ENCODE measurements around the gene PERM1. TPM values are rescaled to one million over a fixed set of nuclear protein-coding genes. Genes with fewer than 3 reads are reported as not detected.

The PERM1 gene
- polyA plus RNA-seq, 1 donor = 0.22 TPM

GRCh38 chr1:963746-964525, 18.0 kb downstream of the PERM1 start:
- no CpG with 5 or more reads among the region's 47 CpGs for WGBS (ENCODE audit: insufficient coverage, low lambda C conversion rate)

DNA sequence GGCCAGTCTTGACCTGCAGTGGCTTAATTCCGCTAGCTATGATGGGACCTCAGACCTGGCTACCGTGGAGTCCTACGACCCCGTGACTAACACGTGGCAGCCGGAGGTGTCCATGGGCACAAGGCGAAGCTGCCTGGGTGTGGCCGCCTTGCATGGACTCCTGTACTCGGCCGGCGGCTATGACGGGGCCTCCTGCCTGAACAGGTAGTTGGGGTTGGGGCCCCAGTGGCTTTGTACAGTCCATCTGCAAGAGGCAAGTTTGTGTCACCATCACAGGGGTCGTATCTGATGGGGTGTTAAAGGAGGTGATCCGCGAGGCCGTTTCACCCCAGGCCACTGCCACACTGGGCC, 18.6 kb downstream of the PERM1 start:
- peaks cover 25% of the 10 kb centered on the region for H3K4me1 ChIP-seq (ENCODE audit: control insufficient read depth, insufficient read depth, low read length)
- H3K27me3 ChIP-seq (ENCODE audit: control insufficient read depth, insufficient read depth, low read length) = peaks cover 35% of the 10 kb centered on the region
- WGBS (ENCODE audit: insufficient coverage, low lambda C conversion rate) = no CpG with 5 or more reads among the region's 16 CpGs
- H3K36me3 ChIP-seq (ENCODE audit: control insufficient read depth, insufficient read depth, low read length) = no peaks in the 10 kb centered on the region
- H3K9me3 ChIP-seq (ENCODE audit: control insufficient read depth, low read depth, low read length) = peaks cover 27% of the 10 kb centered on the region
- peak in 1 of 2 donors; percentile 82 for DNase-seq
- H3K27ac ChIP-seq (ENCODE audit: low read length) = no peak overlapping the region
- H3K4me3 ChIP-seq (ENCODE audit: low read length) = no peak overlapping the region

More at GRCh38 chr1:963746-964525, 18.0 kb downstream of the PERM1 start:
- DNase-seq = no peak
- Histone ChIP-seq H3K27ac (ENCODE audit: low read length) (no peak overlapping the region), H3K4me3 (ENCODE audit: low read length) (no peak overlapping the region), H3K4me1 (ENCODE audit: control insufficient read depth, insufficient read depth, low read length) (peaks cover 25% of the 10 kb centered on the region), H3K27me3 (ENCODE audit: control insufficient read depth, insufficient read depth, low read length) (peaks cover 42% of the 10 kb centered on the region), H3K36me3 (ENCODE audit: control insufficient read depth, insufficient read depth, low read length) (no peaks in the 10 kb centered on the region), H3K9me3 (ENCODE audit: control insufficient read depth, low read depth, low read length) (peaks cover 27% of the 10 kb centered on the region)

DNA sequence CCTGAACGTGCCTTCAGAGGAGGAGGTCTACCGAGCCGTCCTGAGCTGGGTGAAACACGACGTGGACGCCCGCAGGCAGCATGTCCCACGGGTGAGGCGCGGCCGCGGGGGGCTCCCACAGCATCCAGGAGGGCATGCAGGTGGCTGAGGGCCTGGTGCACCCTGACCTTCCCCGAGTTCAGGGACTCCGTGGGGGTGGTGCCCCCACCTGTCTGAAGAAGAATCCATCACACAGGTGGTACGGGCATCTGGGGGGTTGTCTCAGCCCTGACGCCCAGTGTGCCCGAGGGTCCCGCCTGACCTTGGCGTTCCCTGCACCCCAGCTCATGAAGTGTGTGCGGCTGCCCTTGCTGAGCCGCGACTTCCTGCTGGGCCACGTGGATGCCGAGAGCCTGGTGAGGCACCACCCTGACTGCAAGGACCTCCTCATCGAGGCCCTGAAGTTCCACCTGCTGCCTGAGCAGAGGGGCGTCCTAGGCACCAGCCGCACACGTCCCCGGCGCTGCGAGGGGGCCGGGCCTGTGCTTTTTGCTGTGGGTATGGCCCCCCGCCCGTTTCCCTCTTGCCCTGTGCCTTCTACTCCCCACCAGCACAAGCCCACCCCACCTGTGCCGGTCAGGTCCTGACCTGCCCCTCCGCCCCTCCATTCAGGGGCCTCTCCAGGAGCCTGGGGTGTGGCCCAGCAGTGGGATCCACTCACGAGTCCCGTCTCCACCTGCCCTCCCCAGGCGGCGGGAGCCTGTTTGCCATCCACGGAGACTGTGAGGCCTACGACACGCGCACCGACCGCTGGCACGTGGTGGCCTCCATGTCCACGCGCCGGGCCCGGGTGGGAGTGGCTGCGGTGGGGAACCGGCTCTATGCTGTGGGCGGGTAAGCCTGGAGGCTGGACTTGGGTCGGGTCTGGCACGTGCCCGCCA, 19.3 kb downstream of the PERM1 start:
- Histone ChIP-seq H3K27me3 (ENCODE audit: control insufficient read depth, insufficient read depth, low read length) (peaks cover 29% of the 10 kb centered on the region), H3K4me3 (ENCODE audit: low read length) (no peak overlapping the region), H3K27ac (ENCODE audit: low read length) (no peak overlapping the region), H3K4me1 (ENCODE audit: control insufficient read depth, insufficient read depth, low read length) (peaks cover 28% of the 10 kb centered on the region), H3K36me3 (ENCODE audit: control insufficient read depth, insufficient read depth, low read length) (no peaks in the 10 kb centered on the region), H3K9me3 (ENCODE audit: control insufficient read depth, low read depth, low read length) (peaks cover 26% of the 10 kb centered on the region)
- WGBS (ENCODE audit: insufficient coverage, low lambda C conversion rate) = no CpG with 5 or more reads among the region's 57 CpGs
- DNase-seq = no peak

GRCh38 chr1:961132-961669, 20.7 kb downstream of the PERM1 start:
- no CpG with 5 or more reads among the region's 56 CpGs for WGBS (ENCODE audit: insufficient coverage, low lambda C conversion rate)
- H3K9me3 ChIP-seq (ENCODE audit: control insufficient read depth, low read depth, low read length) = peaks cover 19% of the 10 kb centered on the region

GRCh38 chr1:960363-961131, 21.3 kb downstream of the PERM1 start, which contains the start of gene KLHL17:
TSS of gene KLHL17 (plus strand) at chr1:960584. CDS start at chr1:960694, 110 bp downstream.
- DNase-seq = peak in 1 of 2 donors; percentile 64
- H3K4me3 ChIP-seq (ENCODE audit: low read length) = peak within 1 kb of the TSS; percentile 23
- WGBS (ENCODE audit: insufficient coverage, low lambda C conversion rate) = no CpG with 5 or more reads among the region's 109 CpGs
- peaks cover 19% of the 10 kb centered on the region for H3K9me3 ChIP-seq (ENCODE audit: control insufficient read depth, low read depth, low read length)
- peaks cover 20% of the 10 kb centered on the region for H3K4me1 ChIP-seq (ENCODE audit: control insufficient read depth, insufficient read depth, low read length)
- peaks cover 15% of the 10 kb centered on the region for H3K36me3 ChIP-seq (ENCODE audit: control insufficient read depth, insufficient read depth, low read length)
- H3K27ac ChIP-seq (ENCODE audit: low read length) = no peak within 1 kb of the TSS
- peaks cover 10% of the 10 kb centered on the region for H3K27me3 ChIP-seq (ENCODE audit: control insufficient read depth, insufficient read depth, low read length)

More at GRCh38 chr1:961132-961669, 20.7 kb downstream of the PERM1 start:
- peaks cover 26% of the 10 kb centered on the region for H3K4me1 ChIP-seq (ENCODE audit: control insufficient read depth, insufficient read depth, low read length)
- peak overlapping the region; percentile 13 for H3K4me3 ChIP-seq (ENCODE audit: low read length)
- no peak overlapping the region for H3K27ac ChIP-seq (ENCODE audit: low read length)
- peaks cover 15% of the 10 kb centered on the region for H3K27me3 ChIP-seq (ENCODE audit: control insufficient read depth, insufficient read depth, low read length)
- peaks cover 9% of the 10 kb centered on the region for H3K36me3 ChIP-seq (ENCODE audit: control insufficient read depth, insufficient read depth, low read length)
- DNase-seq = no peak

- peaks cover 20% of the 10 kb centered on the region for H3K4me1 ChIP-seq (ENCODE audit: control insufficient read depth, insufficient read depth, low read length)
- DNase-seq = no peak
- H3K27ac ChIP-seq (ENCODE audit: low read length) = no peak overlapping the region
- no CpG with 5 or more reads among the region's 57 CpGs for WGBS (ENCODE audit: insufficient coverage, low lambda C conversion rate)
- peaks cover 10% of the 10 kb centered on the region for H3K27me3 ChIP-seq (ENCODE audit: control insufficient read depth, insufficient read depth, low read length)
- peak overlapping the region; percentile 23 for H3K4me3 ChIP-seq (ENCODE audit: low read length)
- peaks cover 22% of the 10 kb centered on the region for H3K36me3 ChIP-seq (ENCODE audit: control insufficient read depth, insufficient read depth, low read length)
- peaks cover 19% of the 10 kb centered on the region for H3K9me3 ChIP-seq (ENCODE audit: control insufficient read depth, low read depth, low read length)
These were observed 22.0 kb downstream of the PERM1 start for GRCh38 chr1:959731-960362.

- DNase-seq = peak; percentile 81 to 90
- H3K4me3 ChIP-seq (ENCODE audit: low read length) = peak within 1 kb of the TSS; percentile 98
- H3K27me3 ChIP-seq (ENCODE audit: control insufficient read depth, insufficient read depth, low read length) = peaks cover 10% of the 10 kb centered on the region
- peaks cover 30% of the 10 kb centered on the region for H3K36me3 ChIP-seq (ENCODE audit: control insufficient read depth, insufficient read depth, low read length)
- H3K9me3 ChIP-seq (ENCODE audit: control insufficient read depth, low read depth, low read length) = peaks cover 19% of the 10 kb centered on the region
- no CpG with 5 or more reads among the region's 101 CpGs for WGBS (ENCODE audit: insufficient coverage, low lambda C conversion rate)
- no peak within 1 kb of the TSS for H3K27ac ChIP-seq (ENCODE audit: low read length)
- peaks cover 20% of the 10 kb centered on the region for H3K4me1 ChIP-seq (ENCODE audit: control insufficient read depth, insufficient read depth, low read length)
These were observed 22.8 kb downstream of the PERM1 start, which contains the start of gene NOC2L for GRCh38 chr1:958823-959730. TSS of gene NOC2L (minus strand) at chr1:959256. CDS start at chr1:959240, 16 bp downstream.

GRCh38 chr1:956636-957035, 25.3 kb downstream of the PERM1 start:
- no peak for DNase-seq
- Histone ChIP-seq H3K4me3 (ENCODE audit: low read length) (no peak overlapping the region), H3K4me1 (ENCODE audit: control insufficient read depth, insufficient read depth, low read length) (peaks cover 11% of the 10 kb centered on the region), H3K27ac (ENCODE audit: low read length) (no peak overlapping the region), H3K36me3 (ENCODE audit: control insufficient read depth, insufficient read depth, low read length) (peaks cover 54% of the 10 kb centered on the region), H3K27me3 (ENCODE audit: control insufficient read depth, insufficient read depth, low read length) (peaks cover 10% of the 10 kb centered on the region), H3K9me3 (ENCODE audit: control insufficient read depth, low read depth, low read length) (peaks cover 4% of the 10 kb centered on the region)
- no CpG with 5 or more reads among the region's 11 CpGs for WGBS (ENCODE audit: insufficient coverage, low lambda C conversion rate)

- DNase-seq = no peak
- H3K4me3 ChIP-seq (ENCODE audit: low read length) = no peak overlapping the region
- peaks cover 8% of the 10 kb centered on the region for H3K4me1 ChIP-seq (ENCODE audit: control insufficient read depth, insufficient read depth, low read length)
- no peaks in the 10 kb centered on the region for H3K9me3 ChIP-seq (ENCODE audit: control insufficient read depth, low read depth, low read length)
- peaks cover 5% of the 10 kb centered on the region for H3K27me3 ChIP-seq (ENCODE audit: control insufficient read depth, insufficient read depth, low read length)
- peaks cover 65% of the 10 kb centered on the region for H3K36me3 ChIP-seq (ENCODE audit: control insufficient read depth, insufficient read depth, low read length)
- WGBS (ENCODE audit: insufficient coverage, low lambda C conversion rate) = no CpG with 5 or more reads among the region's 6 CpGs
- no peak overlapping the region for H3K27ac ChIP-seq (ENCODE audit: low read length)
These were observed 26.4 kb downstream of the PERM1 start for GRCh38 chr1:955474-955873.
